OCI-LY7 (cell line): Measurements from ENCODE around the gene SCARB2.

Experiments used
- EZH2phosphoT487 ChIP-seq: fragments of 200-600 bp; sonication (generic); IDR thresholded peaks from 2 replicates; pipeline ENCODE4 v1.6.1; 2018; ENCODE audit warnings: low read depth, borderline replicate concordance, mild to moderate bottlenecking, mixed run types, antibody characterized with exemption, low read length, moderate library complexity, mixed read lengths
- TF ChIP-seq, protein P1 (sequence below): fragments of 200-600 bp; sonication (generic); conservative IDR thresholded peaks from 2 replicates; pipeline ENCODE4 v1.5.1; 2014; ENCODE audit warnings: mild to moderate bottlenecking, antibody characterized with exemption, low read length, moderate library complexity, mixed read lengths

DNA sequence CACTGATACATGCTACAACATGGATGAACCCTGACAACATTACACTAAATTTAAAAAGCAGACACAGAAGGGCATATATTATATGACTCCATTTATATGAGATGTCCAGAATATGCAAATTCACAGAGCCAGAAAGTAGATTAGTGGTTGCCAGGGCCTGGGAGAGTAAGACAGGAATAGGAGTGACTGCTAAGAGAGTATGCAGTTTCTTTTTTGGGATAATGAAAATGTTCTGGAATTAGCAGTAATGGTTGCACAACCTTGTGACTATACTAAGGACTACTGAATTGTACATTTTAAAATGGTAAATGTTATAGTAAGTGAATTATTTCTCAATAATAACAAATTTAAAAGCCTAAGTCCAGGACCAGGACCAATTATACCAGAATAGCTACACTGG, 35.9 kb downstream of the SCARB2 start:
- TF ChIP-seq, protein P1, sequence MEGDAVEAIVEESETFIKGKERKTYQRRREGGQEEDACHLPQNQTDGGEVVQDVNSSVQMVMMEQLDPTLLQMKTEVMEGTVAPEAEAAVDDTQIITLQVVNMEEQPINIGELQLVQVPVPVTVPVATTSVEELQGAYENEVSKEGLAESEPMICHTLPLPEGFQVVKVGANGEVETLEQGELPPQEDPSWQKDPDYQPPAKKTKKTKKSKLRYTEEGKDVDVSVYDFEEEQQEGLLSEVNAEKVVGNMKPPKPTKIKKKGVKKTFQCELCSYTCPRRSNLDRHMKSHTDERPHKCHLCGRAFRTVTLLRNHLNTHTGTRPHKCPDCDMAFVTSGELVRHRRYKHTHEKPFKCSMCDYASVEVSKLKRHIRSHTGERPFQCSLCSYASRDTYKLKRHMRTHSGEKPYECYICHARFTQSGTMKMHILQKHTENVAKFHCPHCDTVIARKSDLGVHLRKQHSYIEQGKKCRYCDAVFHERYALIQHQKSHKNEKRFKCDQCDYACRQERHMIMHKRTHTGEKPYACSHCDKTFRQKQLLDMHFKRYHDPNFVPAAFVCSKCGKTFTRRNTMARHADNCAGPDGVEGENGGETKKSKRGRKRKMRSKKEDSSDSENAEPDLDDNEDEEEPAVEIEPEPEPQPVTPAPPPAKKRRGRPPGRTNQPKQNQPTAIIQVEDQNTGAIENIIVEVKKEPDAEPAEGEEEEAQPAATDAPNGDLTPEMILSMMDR = no peak
- TF ChIP-seq EZH2phosphoT487 = no peak
